HEK293 (cell line): ENCODE data around the gene AP1G2.

ENCODE experiments used
- CTCF ChIA-PET: fragments of 350-600 bp; formaldehyde crosslinking; extraction: SDS; loops from one replicate; lab custom pipeline; 2021; ENCODE audit warnings: antibody characterized with exemption; lab: Yijun Ruan, JAX
- POLR2A ChIA-PET: fragments of 300-600 bp; formaldehyde crosslinking; extraction: SDS; loops from one replicate; lab custom pipeline; 2020; ENCODE audit warnings: antibody characterized with exemption, inconsistent platforms; lab: Yijun Ruan, JAX
- H3K27ac ChIP-seq: fragments of 200-500 bp; sonication (Bioruptor generic); 2 replicates; pipeline ENCODE4 v1.5.1; 2014; ENCODE audit warnings: low read depth, low read length, control low read depth, inconsistent platforms; ENCODE audit errors: extremely low read depth
- H3K36me3 ChIP-seq, 2 experiments: fragments of 200-500 bp in 1 of 2; sonication (Bioruptor generic) in 1 of 2; 1 replicate in 1 of 2; 2 replicates in 1 of 2; pipeline ENCODE4 v1.5.1; 2014 to 2017; ENCODE audit warnings: inconsistent platforms in 2 of 2, low read length in 2 of 2; ENCODE audit not compliant: control insufficient read depth in 2 of 2, insufficient read depth in 1 of 2
- H3K4me1 ChIP-seq: fragments of 200-500 bp; sonication (Bioruptor generic); 2 replicates; pipeline ENCODE4 v1.5.1; 2014; ENCODE audit warnings: mild to moderate bottlenecking, low read length, inconsistent platforms; ENCODE audit not compliant: control insufficient read depth, insufficient read depth
- H3K4me3 ChIP-seq: 2 replicates; pipeline ENCODE4 v1.5.1; 2011; ENCODE audit warnings: low read depth, mild to moderate bottlenecking, control low read depth, low read length, moderate library complexity
- H3K9me3 ChIP-seq: fragments of 200-500 bp; sonication (Bioruptor generic); 2 replicates; pipeline ENCODE4 v1.5.1; 2014; ENCODE audit warnings: low read depth, low read length, inconsistent platforms; ENCODE audit not compliant: control insufficient read depth, insufficient read depth
- IKZF3 ChIP-seq: fragments of 450-650 bp; IDR thresholded peaks from 2 replicates; pipeline ENCODE4 v1.5.0; 2018; ENCODE audit warnings: missing biosample characterization, mild to moderate bottlenecking, missing genetic modification characterization, moderate library complexity
- KLF17 ChIP-seq: fragments of 450-650 bp; formaldehyde crosslinking; IDR thresholded peaks from 2 replicates; pipeline ENCODE4 v1.5.1; 2016; ENCODE audit warnings: missing biosample characterization, missing genetic modification characterization
- MYNN ChIP-seq: fragments of 450-650 bp; formaldehyde crosslinking; IDR thresholded peaks from 2 replicates; pipeline ENCODE4 v1.5.1; 2016; ENCODE audit warnings: missing biosample characterization, missing genetic modification characterization, borderline replicate concordance
- SP7 ChIP-seq: fragments of 450-650 bp; formaldehyde crosslinking; IDR thresholded peaks from 2 replicates; pipeline ENCODE4 v1.5.1; 2016; ENCODE audit warnings: missing biosample characterization, missing genetic modification characterization
- ZNF114 ChIP-seq: fragments of 450-650 bp; formaldehyde crosslinking; IDR thresholded peaks from 2 replicates; pipeline ENCODE4 v1.5.0; 2017; ENCODE audit warnings: missing biosample characterization, missing genetic modification characterization
- ZNF121 ChIP-seq: fragments of 450-650 bp; formaldehyde crosslinking; IDR thresholded peaks from 2 replicates; pipeline ENCODE4 v1.5.1; 2016; ENCODE audit warnings: missing biosample characterization, missing genetic modification characterization
- ZNF148 ChIP-seq: fragments of 450-650 bp; formaldehyde crosslinking; IDR thresholded peaks from 2 replicates; pipeline ENCODE4 v1.5.0; 2017; ENCODE audit warnings: missing biosample characterization, missing genetic modification characterization, borderline replicate concordance
- ZNF155 ChIP-seq: fragments of 450-650 bp; formaldehyde crosslinking; IDR thresholded peaks from 2 replicates; pipeline ENCODE4 v1.5.1; 2016; ENCODE audit warnings: missing biosample characterization, missing genetic modification characterization
- ZNF157 ChIP-seq: fragments of 450-650 bp; formaldehyde crosslinking; IDR thresholded peaks from 2 replicates; pipeline ENCODE4 v1.5.1; 2016; ENCODE audit warnings: missing biosample characterization, missing genetic modification characterization
- ZNF169 ChIP-seq: fragments of 450-650 bp; formaldehyde crosslinking; IDR thresholded peaks from 2 replicates; pipeline ENCODE4 v1.5.1; 2016; ENCODE audit warnings: missing biosample characterization, missing genetic modification characterization
- ZNF214 ChIP-seq: fragments of 450-650 bp; formaldehyde crosslinking; IDR thresholded peaks from 2 replicates; pipeline ENCODE4 v1.5.1; 2017; ENCODE audit warnings: missing biosample characterization, mild to moderate bottlenecking, missing genetic modification characterization, borderline replicate concordance
- ZNF223 ChIP-seq: fragments of 450-650 bp; formaldehyde crosslinking; IDR thresholded peaks from 2 replicates; pipeline ENCODE4 v1.5.1; 2016; ENCODE audit warnings: missing biosample characterization, missing genetic modification characterization
- ZNF239 ChIP-seq: fragments of 450-650 bp; formaldehyde crosslinking; IDR thresholded peaks from 2 replicates; pipeline ENCODE4 v1.5.1; 2016; ENCODE audit warnings: missing biosample characterization, missing genetic modification characterization
- ZNF280C ChIP-seq: fragments of 450-650 bp; formaldehyde crosslinking; IDR thresholded peaks from 2 replicates; pipeline ENCODE4 v1.5.1; 2016; ENCODE audit warnings: missing biosample characterization, missing genetic modification characterization
- ZNF398 ChIP-seq: fragments of 450-650 bp; formaldehyde crosslinking; IDR thresholded peaks from 2 replicates; pipeline ENCODE4 v1.5.1; 2017; ENCODE audit warnings: missing biosample characterization, missing genetic modification characterization
- ZNF449 ChIP-seq: fragments of 450-650 bp; formaldehyde crosslinking; IDR thresholded peaks from 2 replicates; pipeline ENCODE4 v1.5.1; 2017; ENCODE audit warnings: missing biosample characterization, mild to moderate bottlenecking, missing genetic modification characterization, moderate library complexity
- ZNF514 ChIP-seq: fragments of 450-650 bp; formaldehyde crosslinking; IDR thresholded peaks from 2 replicates; pipeline ENCODE4 v1.5.1; 2016; ENCODE audit warnings: missing biosample characterization, missing genetic modification characterization
- ZNF639 ChIP-seq: fragments of 450-650 bp; formaldehyde crosslinking; IDR thresholded peaks from 2 replicates; pipeline ENCODE4 v1.5.1; 2016; ENCODE audit warnings: missing biosample characterization, missing genetic modification characterization
- ZNF677 ChIP-seq: fragments of 450-650 bp; IDR thresholded peaks from 2 replicates; pipeline ENCODE4 v1.5.0; 2018; ENCODE audit warnings: missing biosample characterization, mild to moderate bottlenecking, missing genetic modification characterization, moderate library complexity
- ZSCAN4 ChIP-seq: fragments of 450-650 bp; formaldehyde crosslinking; IDR thresholded peaks from 2 replicates; pipeline ENCODE4 v1.5.1; 2017; ENCODE audit warnings: missing biosample characterization, missing genetic modification characterization

The AP1G2 gene

GRCh38 chr14:23545740-23546365, 21.7 kb downstream of the AP1G2 start:
- POLR2A ChIA-PET = no interaction called here
- H3K9me3 ChIP-seq = no peaks in the 10 kb centered on the region
- peaks cover 0 to 6% of the 10 kb centered on the region in 2 experiments; a peak in 2 of 3 replicates for H3K36me3 ChIP-seq
- H3K27ac ChIP-seq = no peak overlapping the region
- no peak overlapping the region for H3K4me3 ChIP-seq
- CTCF ChIA-PET = interaction anchor here (0.9 kb wide), 1 partner anchor 12 kb away, joined by 4 read pairs; no protein-coding TSS in a partner anchor
- TF ChIP-seq ZNF114 (tag by site-specific recombination) (no peak), ZNF677 (tag by site-specific recombination) (no peak), ZNF169 (tag by site-specific recombination) (no peak), ZNF398 (tag by site-specific recombination) (no peak), IKZF3 (tag by site-specific recombination) (no peak), ZNF239 (tag by site-specific recombination) (no peak), ZNF148 (tag by site-specific recombination) (no peak), ZNF214 (tag by site-specific recombination) (no peak), ZNF155 (tag by site-specific recombination) (no peak), ZSCAN4 (tag by site-specific recombination) (no peak)
- peaks cover 12% of the 10 kb centered on the region for H3K4me1 ChIP-seq

GRCh38 chr14:23544511-23545447, 22.8 kb downstream of the AP1G2 start:
- ChIA-PET CTCF (no interaction called here), POLR2A (no interaction called here)
- Histone ChIP-seq H3K4me3 (no peak overlapping the region), H3K9me3 (no peaks in the 10 kb centered on the region), H3K36me3 (peaks cover 0 to 6% of the 10 kb centered on the region in 2 experiments; a peak in 2 of 3 replicates), H3K4me1 (peaks cover 9% of the 10 kb centered on the region), H3K27ac (no peak overlapping the region)
- TF ChIP-seq ZNF223 (tag by site-specific recombination) (no peak), ZNF639 (tag by site-specific recombination) (0 out of 2 replicates have a peak, but pooled peaks have one; percentile 11), ZNF121 (tag by site-specific recombination) (no peak), KLF17 (tag by site-specific recombination) (peak; percentile 95), MYNN (tag by site-specific recombination) (no peak), ZNF114 (tag by site-specific recombination) (no peak), SP7 (tag by site-specific recombination) (peak; percentile 85), ZNF514 (tag by site-specific recombination) (no peak), ZNF280C (tag by site-specific recombination) (no peak), ZNF157 (no peak), ZNF449 (tag by site-specific recombination) (peak; percentile 51; the same call in 1 of the 2 replicates)
